Stimulated activated CD8-positive, alpha-beta memory T cell treated with anti-CD3 and anti-CD28 coated beads, Interleukin-4, amount 100 ng/mL, for 1 hour (primary cell): Measurements from ENCODE around the gene TNFRSF12A.
"Not testable (repeated sequence)": the region's sequence is repeated elsewhere in the genome, so short reads cannot be mapped to it uniquely, and the experiment has no call there.

Experiments used
- DNase-seq, 2 donors: peaks; one replicate each; pipeline ENCODE4 v3.0.0-alpha.2; 2020; ENCODE audit warnings: low read depth in 2 of 2, low spot score in 1 of 2

TNFRSF12A gene

GRCh38 chr16:3045758-3046640 is 25.8 kb downstream of the TNFRSF12A start, which contains the start of gene MMP25:
MMP25 (plus strand) TSS chr16:3046561; CDS start chr16:3046918, 357 bp downstream.
- DNase-seq = no peak

GRCh38 chr16:3046641-3047386 is 26.6 kb downstream of the TNFRSF12A start:
- no peak for DNase-seq

GRCh38 chr16:3047387-3047720 is 27.2 kb downstream of the TNFRSF12A start:
- DNase-seq = no peak

GRCh38 chr16:3049921-3050481 is 29.8 kb downstream of the TNFRSF12A start:
- DNase-seq = no peak

- no peak for DNase-seq
Measured at GRCh38 chr16:3050487-3050886, 30.3 kb downstream of the TNFRSF12A start.

GRCh38 chr16:3051009-3051408 is 30.8 kb downstream of the TNFRSF12A start:
- no peak for DNase-seq

GRCh38 chr16:3051494-3051893 is 31.3 kb downstream of the TNFRSF12A start:
- DNase-seq = no peak

GRCh38 chr16:3052571-3053329 is 32.6 kb downstream of the TNFRSF12A start:
- not testable (repeated sequence) for DNase-seq

- not testable (repeated sequence) for DNase-seq
Measured at GRCh38 chr16:3053330-3053710, 33.2 kb downstream of the TNFRSF12A start.

GRCh38 chr16:3054965-3055733 is 35.0 kb downstream of the TNFRSF12A start:
- no peak for DNase-seq

GRCh38 chr16:3055734-3056115 is 35.6 kb downstream of the TNFRSF12A start:
- not testable (repeated sequence) for DNase-seq

- no peak for DNase-seq
Measured at GRCh38 chr16:3056336-3057180, 36.4 kb downstream of the TNFRSF12A start.

GRCh38 chr16:3057181-3058138 is 37.3 kb downstream of the TNFRSF12A start:
- DNase-seq = no peak

- no peak for DNase-seq
Measured at GRCh38 chr16:3058139-3059030, 38.2 kb downstream of the TNFRSF12A start.

- DNase-seq = peak; percentile 71 to 74
Measured at GRCh38 chr16:3059041-3059722, 39.0 kb downstream of the TNFRSF12A start.

- no peak for DNase-seq
Measured at GRCh38 chr16:3059723-3060242, 39.6 kb downstream of the TNFRSF12A start.
